WI38 (cell line): ENCODE data around the gene KRT16.

Experiments
- H3K4me3 ChIP-seq: 2 replicates; pipeline ENCODE4 v1.5.1; 2011; ENCODE audit warnings: low read depth, mild to moderate bottlenecking, control low read depth, low read length
- TF ChIP-seq, protein P1 (sequence below): IDR thresholded peaks from 2 replicates; pipeline ENCODE4 v1.5.1; 2012; ENCODE audit warnings: low read depth, mild to moderate bottlenecking, control low read depth, low read length

KRT16 gene

GRCh38 chr17:41567317-41567716 is 45.2 kb downstream of the KRT16 start:
- TF ChIP-seq, protein P1, sequence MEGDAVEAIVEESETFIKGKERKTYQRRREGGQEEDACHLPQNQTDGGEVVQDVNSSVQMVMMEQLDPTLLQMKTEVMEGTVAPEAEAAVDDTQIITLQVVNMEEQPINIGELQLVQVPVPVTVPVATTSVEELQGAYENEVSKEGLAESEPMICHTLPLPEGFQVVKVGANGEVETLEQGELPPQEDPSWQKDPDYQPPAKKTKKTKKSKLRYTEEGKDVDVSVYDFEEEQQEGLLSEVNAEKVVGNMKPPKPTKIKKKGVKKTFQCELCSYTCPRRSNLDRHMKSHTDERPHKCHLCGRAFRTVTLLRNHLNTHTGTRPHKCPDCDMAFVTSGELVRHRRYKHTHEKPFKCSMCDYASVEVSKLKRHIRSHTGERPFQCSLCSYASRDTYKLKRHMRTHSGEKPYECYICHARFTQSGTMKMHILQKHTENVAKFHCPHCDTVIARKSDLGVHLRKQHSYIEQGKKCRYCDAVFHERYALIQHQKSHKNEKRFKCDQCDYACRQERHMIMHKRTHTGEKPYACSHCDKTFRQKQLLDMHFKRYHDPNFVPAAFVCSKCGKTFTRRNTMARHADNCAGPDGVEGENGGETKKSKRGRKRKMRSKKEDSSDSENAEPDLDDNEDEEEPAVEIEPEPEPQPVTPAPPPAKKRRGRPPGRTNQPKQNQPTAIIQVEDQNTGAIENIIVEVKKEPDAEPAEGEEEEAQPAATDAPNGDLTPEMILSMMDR, result no peak
- no peak overlapping the region for H3K4me3 ChIP-seq

- H3K4me3 ChIP-seq, result no peak overlapping the region
- TF ChIP-seq, protein P1, result no peak
Measured at GRCh38 chr17:41565338-41565737, 47.2 kb downstream of the KRT16 start.

DNA sequence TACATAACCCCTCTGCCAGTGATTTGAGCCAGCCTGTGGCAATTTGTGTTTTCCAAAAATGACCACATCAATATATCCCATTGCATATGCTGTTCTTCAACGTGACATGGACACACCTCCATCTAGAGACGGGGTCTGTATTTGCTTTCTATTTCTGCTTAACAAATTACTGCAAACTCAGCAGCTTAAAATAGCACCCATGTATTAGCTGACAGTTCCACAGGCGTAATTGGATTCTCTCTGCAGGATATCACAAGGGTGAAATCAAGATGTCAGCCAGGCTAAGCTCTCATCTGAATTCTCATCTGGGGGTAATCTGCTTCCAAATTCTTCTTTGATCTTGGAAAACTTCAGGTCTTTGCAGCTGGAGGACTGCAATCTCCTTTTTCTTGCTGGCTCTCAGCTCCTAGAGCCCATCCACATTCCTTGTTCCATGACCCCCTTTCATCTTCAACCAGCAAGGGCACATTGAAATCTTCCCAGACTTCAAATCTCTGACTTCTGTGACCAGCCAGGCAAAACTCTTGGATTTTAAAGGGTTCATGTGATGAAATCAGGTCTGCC is 48.9 kb downstream of the KRT16 start:
- no peak overlapping the region for H3K4me3 ChIP-seq
- TF ChIP-seq, protein P1, result no peak

DNA sequence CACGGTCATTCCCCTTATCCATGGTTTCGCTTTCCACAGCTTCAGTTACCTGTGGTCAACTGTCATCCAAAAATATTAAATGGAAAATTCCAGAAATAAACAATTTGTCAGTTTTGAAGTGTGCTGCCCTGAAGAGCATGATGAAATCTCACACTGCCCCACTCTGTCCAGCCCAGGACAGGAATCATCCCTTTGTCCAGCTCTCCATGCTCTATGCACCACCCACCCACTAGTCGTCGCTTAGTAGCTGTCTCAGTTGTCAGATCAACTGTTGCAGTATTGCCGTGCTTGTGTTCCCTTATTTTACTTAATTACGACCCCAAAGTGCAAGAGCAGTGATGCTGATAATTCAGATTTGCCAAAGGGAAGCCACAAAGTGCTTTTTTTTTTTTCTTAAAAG is 51.0 kb downstream of the KRT16 start:
- TF ChIP-seq, protein P1, result no peak
- no peak overlapping the region for H3K4me3 ChIP-seq
